ENCODE results near the gene KIRREL3. TPM values are rescaled to one million over a fixed set of nuclear protein-coding genes. Genes with fewer than 3 reads are reported as not detected.

Gene KIRREL3
- total and polyA plus RNA-seq, 8 donors = 0.06 to 1.1 (median 0.26) TPM; not detected in 2

DNA sequence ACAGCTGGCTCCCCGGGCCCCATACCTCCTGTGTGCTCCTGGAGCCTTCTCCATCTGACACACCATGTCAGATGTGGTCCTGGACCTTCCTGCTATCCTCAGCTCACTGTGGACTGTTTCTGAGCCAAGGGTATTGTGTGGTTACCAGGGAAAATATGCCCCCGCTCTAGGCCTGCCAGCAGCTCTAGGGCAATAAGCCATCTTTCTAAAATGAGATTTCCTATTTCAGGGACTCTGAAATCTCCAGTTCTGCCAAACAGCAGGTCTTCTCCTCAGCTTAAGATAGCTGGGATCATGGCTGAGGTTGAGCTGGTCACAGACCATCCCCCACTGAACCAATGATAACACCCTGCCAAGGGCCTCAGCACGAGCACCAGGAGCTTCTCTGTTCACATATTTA lies 417.5 kb downstream of the KIRREL3 start:
- intact Hi-C loops (cut with DNase I) = no loop called here
- DNase-seq (no peak), FAIRE-seq (no peak), ATAC-seq (no peak)
- Histone ChIP-seq H3K36me3 (no peaks in the 10 kb centered on the region), H3K4me3 (no peak overlapping the region), H3K27ac (no peak overlapping the region), H3K9me3 (no peaks in the 10 kb centered on the region), H3K4me1 (peaks cover 0 to 5% (median 4%) of the 10 kb centered on the region in 3 donors), H3K27me3 (no peaks in the 10 kb centered on the region)
- no peak for TF ChIP-seq CTCF (IDR thresholded peaks at IDR 0.05)
- 72 to 74% methylated on average over 3 of the region's 3 CpGs for WGBS, 2 donors

DNA sequence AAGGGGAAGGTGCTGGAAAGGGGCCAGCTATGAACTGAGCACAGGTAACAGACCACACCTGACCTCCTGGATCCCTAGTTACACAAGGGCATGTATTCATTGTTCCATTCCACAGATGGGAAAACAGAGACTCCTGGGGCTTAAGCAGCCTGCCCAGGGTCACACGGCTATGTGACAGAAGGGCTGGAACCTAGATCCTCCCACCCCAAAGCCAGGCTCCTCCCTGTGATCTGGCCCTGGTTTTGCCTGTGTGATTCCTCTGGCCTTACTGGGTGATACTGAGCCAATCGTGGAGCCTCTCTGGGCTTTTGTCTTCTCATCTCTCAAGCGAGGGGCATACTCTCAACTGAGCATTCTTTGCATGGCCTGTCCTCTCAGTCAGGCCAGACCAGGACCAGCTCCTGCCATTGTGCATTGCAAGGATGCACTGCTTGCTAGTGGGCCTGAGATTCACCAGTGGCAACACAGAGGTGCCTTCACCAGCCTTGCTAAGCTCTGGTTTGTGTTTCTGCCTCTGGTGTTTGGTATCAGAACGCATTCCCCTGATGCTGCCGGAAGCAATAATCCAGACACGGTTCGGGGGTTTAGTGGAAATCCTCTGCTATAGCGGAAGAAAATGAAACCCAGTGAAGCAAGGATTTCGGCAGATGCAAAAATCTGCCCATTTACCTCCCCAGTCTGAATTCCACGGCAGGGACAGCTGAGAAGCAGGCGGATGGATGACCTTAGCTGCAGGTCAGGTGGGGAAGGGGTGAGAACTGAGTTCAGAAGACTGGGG lies 418.5 kb downstream of the KIRREL3 start:
- ATAC-seq = no peak
- no peak for TF ChIP-seq CTCF (IDR thresholded peaks at IDR 0.05)
- intact Hi-C loops (cut with DNase I) = no loop called here
- H3K36me3 ChIP-seq = no peaks in the 10 kb centered on the region
- WGBS, 2 donors = 82 to 86% methylated on average over 11 of the region's 11 CpGs
- H3K4me3 ChIP-seq = no peak overlapping the region
- H3K27ac ChIP-seq = no peak overlapping the region
- no peak for FAIRE-seq
- no peaks in the 10 kb centered on the region for H3K9me3 ChIP-seq
- H3K4me1 ChIP-seq = peaks cover 0 to 5% (median 4%) of the 10 kb centered on the region in 3 donors
- no peak for DNase-seq
- no peaks in the 10 kb centered on the region for H3K27me3 ChIP-seq

- FAIRE-seq = no peak
- H3K4me1 ChIP-seq = no peaks in the 10 kb centered on the region
- intact Hi-C loops (cut with DNase I) = no loop called here
- TF ChIP-seq CTCF (IDR thresholded peaks at IDR 0.05) = no peak
- no peak for ATAC-seq
- no peaks in the 10 kb centered on the region for H3K27me3 ChIP-seq
- no peak for DNase-seq
- no peak overlapping the region for H3K27ac ChIP-seq
- H3K4me3 ChIP-seq = no peak overlapping the region
- H3K36me3 ChIP-seq = no peaks in the 10 kb centered on the region
- H3K9me3 ChIP-seq = no peaks in the 10 kb centered on the region
- WGBS, 2 donors = 68 to 74% methylated on average over 9 of the region's 9 CpGs
Measured at GRCh38 chr11:126578426-126578825, 422.1 kb downstream of the KIRREL3 start.

- DNase-seq (no peak), ATAC-seq (no peak), FAIRE-seq (no peak)
- intact Hi-C loops (cut with DNase I) = no loop called here
- no peak for TF ChIP-seq CTCF (IDR thresholded peaks at IDR 0.05)
- Histone ChIP-seq H3K4me3 (no peak overlapping the region), H3K4me1 (no peaks in the 10 kb centered on the region), H3K9me3 (no peaks in the 10 kb centered on the region), H3K36me3 (no peaks in the 10 kb centered on the region), H3K27ac (no peak overlapping the region), H3K27me3 (no peaks in the 10 kb centered on the region)
- 41 to 52% methylated on average over 2 of the region's 2 CpGs for WGBS, 2 donors
Measured at GRCh38 chr11:126578021-126578420, 422.5 kb downstream of the KIRREL3 start.

DNA sequence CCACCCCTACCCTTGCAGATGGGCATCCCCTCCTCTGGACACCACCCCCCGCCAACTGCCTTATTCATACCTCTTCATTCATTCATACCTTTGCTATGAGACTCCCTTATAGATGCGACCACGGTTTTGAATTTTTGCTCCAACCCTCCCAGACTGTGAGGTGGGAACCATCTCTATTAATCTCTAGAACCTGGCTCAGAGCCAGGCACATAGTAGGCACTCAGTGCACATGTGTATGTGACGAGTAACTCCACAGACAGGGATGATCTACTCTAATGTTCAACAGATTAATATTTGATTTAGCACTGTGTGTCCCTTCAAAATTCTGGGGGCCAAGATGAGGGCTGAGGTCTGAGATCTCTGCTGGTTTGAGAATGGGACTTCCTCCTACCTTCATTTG lies 424.7 kb downstream of the KIRREL3 start:
- Histone ChIP-seq H3K4me1 (no peaks in the 10 kb centered on the region), H3K36me3 (no peaks in the 10 kb centered on the region), H3K27me3 (no peaks in the 10 kb centered on the region), H3K9me3 (no peaks in the 10 kb centered on the region), H3K4me3 (no peak overlapping the region), H3K27ac (no peak overlapping the region)
- FAIRE-seq (no peak), DNase-seq (no peak), ATAC-seq (no peak)
- no peak for TF ChIP-seq CTCF (IDR thresholded peaks at IDR 0.05)
- intact Hi-C loops (cut with DNase I) = no loop called here
- 64 to 76% methylated on average over 4 of the region's 4 CpGs for WGBS, 2 donors

Data from pancreas (tissue), 10 donors.